Measurements from ENCODE around the gene CEACAM19. TPM values are rescaled to one million over a fixed set of nuclear protein-coding genes. Genes with fewer than 3 reads are reported as not detected.

CEACAM19 gene
- total and polyA plus RNA-seq, 2 of the 13 experiments (the other 11 are each of a cell fraction or from before 2014, with no cell fraction given), result 1.3 to 4.0 TPM

DNA sequence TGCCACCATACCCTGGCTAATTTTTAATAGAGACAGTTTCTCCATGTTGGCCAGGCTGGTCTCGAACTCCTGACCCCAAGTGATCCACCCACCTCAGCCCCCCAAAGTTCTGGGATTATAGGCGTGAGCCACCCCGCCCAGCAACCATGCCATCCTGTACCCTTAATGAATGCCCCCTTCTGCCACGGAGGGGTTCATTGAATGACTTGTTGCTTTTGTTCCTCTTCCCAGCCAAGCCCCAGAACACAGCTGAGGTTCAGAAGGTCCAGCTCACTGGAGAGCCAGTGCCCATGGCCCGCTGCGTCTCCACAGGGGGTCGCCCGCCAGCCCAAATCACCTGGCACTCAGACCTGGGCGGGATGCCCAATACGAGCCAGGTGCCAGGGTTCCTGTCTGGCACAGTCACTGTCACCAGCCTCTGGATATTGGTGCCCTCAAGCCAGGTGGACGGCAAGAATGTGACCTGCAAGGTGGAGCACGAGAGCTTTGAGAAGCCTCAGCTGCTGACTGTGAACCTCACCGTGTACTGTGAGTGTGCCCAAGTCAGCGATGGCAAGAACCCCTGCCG is 21.6 kb upstream of the CEACAM19 start (continued):
- TF ChIP-seq, protein P1, sequence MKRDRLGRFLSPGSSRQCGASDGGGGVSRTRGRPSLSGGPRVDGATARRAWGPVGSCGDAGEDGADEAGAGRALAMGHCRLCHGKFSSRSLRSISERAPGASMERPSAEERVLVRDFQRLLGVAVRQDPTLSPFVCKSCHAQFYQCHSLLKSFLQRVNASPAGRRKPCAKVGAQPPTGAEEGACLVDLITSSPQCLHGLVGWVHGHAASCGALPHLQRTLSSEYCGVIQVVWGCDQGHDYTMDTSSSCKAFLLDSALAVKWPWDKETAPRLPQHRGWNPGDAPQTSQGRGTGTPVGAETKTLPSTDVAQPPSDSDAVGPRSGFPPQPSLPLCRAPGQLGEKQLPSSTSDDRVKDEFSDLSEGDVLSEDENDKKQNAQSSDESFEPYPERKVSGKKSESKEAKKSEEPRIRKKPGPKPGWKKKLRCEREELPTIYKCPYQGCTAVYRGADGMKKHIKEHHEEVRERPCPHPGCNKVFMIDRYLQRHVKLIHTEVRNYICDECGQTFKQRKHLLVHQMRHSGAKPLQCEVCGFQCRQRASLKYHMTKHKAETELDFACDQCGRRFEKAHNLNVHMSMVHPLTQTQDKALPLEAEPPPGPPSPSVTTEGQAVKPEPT (CRISPR knock-in tag; IDR thresholded peaks at IDR 0.05; ENCODE audit: low read depth), result no peak

DNA sequence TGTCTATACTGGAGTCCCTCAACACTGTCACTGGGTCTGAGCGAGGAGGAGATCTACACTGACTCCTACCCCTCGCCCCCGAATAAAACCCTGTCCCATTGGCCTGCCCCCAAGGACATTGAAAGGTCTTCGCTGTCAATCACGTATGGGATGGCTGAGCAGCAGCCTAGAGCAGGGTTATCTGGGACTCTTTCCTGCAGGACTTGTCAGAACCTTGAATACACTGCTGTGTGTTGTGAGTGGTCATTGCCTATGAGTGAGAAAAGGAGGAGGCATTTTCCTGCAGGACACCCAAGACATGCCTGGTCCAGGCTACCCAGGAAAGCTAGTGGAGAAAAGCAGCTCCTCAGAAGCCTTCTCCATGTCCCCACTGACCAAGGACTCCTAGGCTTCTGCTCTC is 17.9 kb upstream of the CEACAM19 start:
- Histone ChIP-seq H3K9me3 (ENCODE audit: low read length) (no peaks in the 10 kb centered on the region), H3K4me2 (ENCODE audit: low read depth, low read length) (no peak overlapping the region), H3K79me2 (ENCODE audit: insufficient read depth, low read length) (peaks cover 2% of the 10 kb centered on the region), H3K9ac (ENCODE audit: insufficient read depth, low read depth, low read length) (no peak overlapping the region), H3K27me3 (ENCODE audit: control insufficient read depth in 1 of 2, insufficient read depth in 2 of 2, low read length in 2 of 2) (no peaks in the 10 kb centered on the region), H3K4me3 (replicated peaks in 1 of 3; ENCODE audit: insufficient read depth in 1 of 3, low read depth in 2 of 3, low read length in 3 of 3) (no peak overlapping the region), H3K4me1 (ENCODE audit: insufficient read depth, low read length) (no peaks in the 10 kb centered on the region), H3K36me3 (replicated peaks in 1 of 2; ENCODE audit: control insufficient read depth in 1 of 2, insufficient read depth in 2 of 2, low read length in 2 of 2) (peaks cover 43 to 85% of the 10 kb centered on the region in 2 experiments), H3K27ac (ENCODE audit: extremely low read length, insufficient read depth, low read length) (no peak overlapping the region), H2AFZ (ENCODE audit: low read length) (no peak overlapping the region), H4K20me1 (ENCODE audit: insufficient read depth, low read length) (no peaks in the 10 kb centered on the region)
- ATAC-seq (no peak), DNase-seq (ENCODE audit: low spot score) (no peak), FAIRE-seq (no peak)
- ChIA-PET CTCF (ENCODE audit: low intra/inter-chr PET ratio, low total read pairs) (no interaction called here), POLR2A (interaction anchor here (0.9 to 2.5 kb wide), 5 partner anchors 9 to 76 kb away, joined by 3 to 7 read pairs (median 5); partner anchors contain the start of genes IGSF23 and PVR)
- no peak for TF ChIP-seq ZNF761 (CRISPR knock-in tag; conservative IDR thresholded peaks at IDR 0.05)
- TF ChIP-seq, protein P2, sequence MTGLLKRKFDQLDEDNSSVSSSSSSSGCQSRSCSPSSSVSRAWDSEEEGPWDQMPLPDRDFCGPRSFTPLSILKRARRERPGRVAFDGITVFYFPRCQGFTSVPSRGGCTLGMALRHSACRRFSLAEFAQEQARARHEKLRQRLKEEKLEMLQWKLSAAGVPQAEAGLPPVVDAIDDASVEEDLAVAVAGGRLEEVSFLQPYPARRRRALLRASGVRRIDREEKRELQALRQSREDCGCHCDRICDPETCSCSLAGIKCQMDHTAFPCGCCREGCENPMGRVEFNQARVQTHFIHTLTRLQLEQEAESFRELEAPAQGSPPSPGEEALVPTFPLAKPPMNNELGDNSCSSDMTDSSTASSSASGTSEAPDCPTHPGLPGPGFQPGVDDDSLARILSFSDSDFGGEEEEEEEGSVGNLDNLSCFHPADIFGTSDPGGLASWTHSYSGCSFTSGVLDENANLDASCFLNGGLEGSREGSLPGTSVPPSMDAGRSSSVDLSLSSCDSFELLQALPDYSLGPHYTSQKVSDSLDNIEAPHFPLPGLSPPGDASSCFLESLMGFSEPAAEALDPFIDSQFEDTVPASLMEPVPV (CRISPR knock-in tag; IDR thresholded peaks at IDR 0.05), result no peak
- BruUV-seq (replicated peaks), result no TSS peak
- in situ Hi-C loops (cut with HindIII; ENCODE audit: extremely low pct_ligation_motif_present, low pct_unique_long_range_greater_than_20kb), result no loop called here
- intact Hi-C loops (cut with micrococcal nuclease; ENCODE audit: unreplicated experiment), result no loop called here
- 96% methylated on average over 5 of the region's 5 CpGs for WGBS (ENCODE audit: low lambda C conversion rate)
